CD4-positive, alpha-beta T cell (primary cell): ENCODE results near the gene RAB17. TPM values are rescaled to one million over a fixed set of nuclear protein-coding genes. Genes with fewer than 3 reads are reported as not detected.
A peak's percentile ranks its signal among the peaks of the same experiment; 100 is the strongest.

Experiments used
- ATAC-seq: fragments of 200-7000 bp; cut with Tn5 transposase; one replicate; pipeline ENCODE4 v1.10.0; 2022; ENCODE audit warnings: mild to moderate bottlenecking; ENCODE audit not compliant: poor library complexity
- CTCF ChIA-PET: fragments of 350-600 bp; sonication (Branson Sonifier 250); formaldehyde crosslinking; loops from one replicate; lab custom pipeline; 2021; ENCODE audit warnings: antibody characterized with exemption, inconsistent platforms; lab: Charles Lee
- POLR2A ChIA-PET: fragments of 350-600 bp; sonication (Branson Sonifier 250); formaldehyde crosslinking; loops from one replicate; lab custom pipeline; 2021; ENCODE audit warnings: antibody characterized with exemption, inconsistent platforms; lab: Charles Lee
- DNase-seq, 14 experiments: peaks; one replicate each; pipeline ENCODE4 v3.0.0-alpha.2; 2013 to 2020; ENCODE audit warnings: mixed read lengths in 2 of 14
- H3K27ac ChIP-seq, 2 donors: one replicate each; pipeline versions ENCODE4 v1.5.1 to v1.7.0; 2013; ENCODE audit warnings: low read length in 2 of 2, low read depth in 1 of 2, mild to moderate bottlenecking in 1 of 2
- H3K27me3 ChIP-seq, 2 experiments: 1 replicate in 1 of 2; 2 replicates in 1 of 2; pipeline versions ENCODE4 v1.6.1 to v1.7.0; 2013; ENCODE audit warnings: low read length in 2 of 2, control low read depth in 1 of 2, mild to moderate bottlenecking in 1 of 2, moderate library complexity in 1 of 2; ENCODE audit not compliant: insufficient read depth in 2 of 2, control insufficient read depth in 1 of 2
- H3K36me3 ChIP-seq: one replicate; pipeline ENCODE4 v1.6.1; 2013; ENCODE audit warnings: low read length, control low read depth; ENCODE audit not compliant: insufficient read depth
- H3K4me1 ChIP-seq: one replicate; pipeline ENCODE4 v1.6.1; 2013; ENCODE audit warnings: low read length, control low read depth; ENCODE audit not compliant: insufficient read depth
- H3K4me3 ChIP-seq: one replicate; pipeline ENCODE4 v1.5.1; 2013; ENCODE audit warnings: mild to moderate bottlenecking, low read length, moderate library complexity
- H3K9me3 ChIP-seq, 2 experiments: 1 replicate in 1 of 2; 2 replicates in 1 of 2; pipeline versions ENCODE4 v1.6.1 to v1.7.0; 2013; ENCODE audit warnings: low read length in 2 of 2, mild to moderate bottlenecking in 2 of 2, control low read depth in 1 of 2, moderate library complexity in 1 of 2; ENCODE audit not compliant: control insufficient read depth in 1 of 2, insufficient read depth in 1 of 2
- H3K27ac Mint-ChIP-seq: one replicate; pipeline ENCODE4 v1.8.0; 2020; ENCODE audit warnings: mixed read lengths
- H3K27me3 Mint-ChIP-seq: one replicate; pipeline ENCODE4 v1.8.0; 2021; ENCODE audit warnings: mixed read lengths
- H3K36me3 Mint-ChIP-seq: one replicate; pipeline ENCODE4 v1.8.0; 2021; ENCODE audit warnings: low read depth, mixed read lengths
- H3K4me1 Mint-ChIP-seq: one replicate; pipeline ENCODE4 v1.8.0; 2021; ENCODE audit warnings: low read depth, mixed read lengths
- H3K4me3 Mint-ChIP-seq: one replicate; pipeline ENCODE4 v1.8.0; 2020; ENCODE audit warnings: mild to moderate bottlenecking, mixed read lengths
- H3K9me3 Mint-ChIP-seq: one replicate; pipeline ENCODE4 v1.8.0; 2020; ENCODE audit warnings: mixed read lengths
- CTCF ChIP-seq: fragments of 200-600 bp; IDR thresholded peaks from one replicate; pipeline ENCODE4 v1.8.0; 2022; ENCODE audit warnings: antibody characterized with exemption, mild to moderate bottlenecking
- intact Hi-C, 2 experiments: fragments of 100-400 bp; cut with DNase I in 1 of 2; cut with micrococcal nuclease in 1 of 2; formaldehyde crosslinking; loops; one replicate each; pipeline versions ENCODE4 v1.15.1 to v1.9.0; 2023 to 2025; cut with DNase I, micrococcal nuclease
- total RNA-seq, 174 experiments: library from RNA in 2 of 174; stranded (reverse) in 2 of 174; gene quantifications; one replicate each; pipeline ENCODE4 v1.2.3 and lab custom pipeline; 2021 to 2026

Gene RAB17
- total RNA-seq, 2 experiments from 2014 or later = not detected

GRCh38 chr2:237583385-237584295, 6.9 kb downstream of the RAB17 start:
- Mint-ChIP-seq H3K36me3 (no peaks in the 10 kb centered on the region), H3K27ac (no peak overlapping the region), H3K9me3 (no peaks in the 10 kb centered on the region), H3K4me1 (peaks cover 4% of the 10 kb centered on the region), H3K27me3 (no peaks in the 10 kb centered on the region), H3K4me3 (no peak overlapping the region)
- ATAC-seq (no peak), DNase-seq (no peak)
- intact Hi-C loops = loop anchor here in 1 of 2 experiments (5.0 kb wide), 1 partner anchor 89 kb away; no protein-coding TSS in a partner anchor
- ChIA-PET CTCF (interaction anchor here (1.6 kb wide), 1 partner anchor 19 kb away, joined by 4 read pairs; no protein-coding TSS in a partner anchor), POLR2A (no interaction called here)
- H3K27ac ChIP-seq = no peak overlapping the region
- no peaks in the 10 kb centered on the region for H3K27me3 ChIP-seq
- peaks cover 7% of the 10 kb centered on the region for H3K4me1 ChIP-seq
- no peaks in the 10 kb centered on the region for H3K9me3 ChIP-seq
- H3K36me3 ChIP-seq = no peaks in the 10 kb centered on the region
- TF ChIP-seq CTCF = no peak
- no peak overlapping the region for H3K4me3 ChIP-seq

GRCh38 chr2:237581751-237582746, 8.5 kb downstream of the RAB17 start:
- peak; percentile 94 for ATAC-seq
- Histone ChIP-seq H3K36me3 (no peaks in the 10 kb centered on the region), H3K27ac (no peak overlapping the region), H3K4me3 (no peak overlapping the region), H3K4me1 (peaks cover 7% of the 10 kb centered on the region), H3K27me3 (no peaks in the 10 kb centered on the region), H3K9me3 (no peaks in the 10 kb centered on the region)
- no peaks in the 10 kb centered on the region for H3K9me3 Mint-ChIP-seq
- intact Hi-C loops = loop anchor here (1.0 to 5.0 kb wide), 5 partner anchors 90 to 163 kb away; no protein-coding TSS in a partner anchor
- peak in 11 of 14 experiments; percentile 18 to 73 (median 45) for DNase-seq
- no peaks in the 10 kb centered on the region for H3K27me3 Mint-ChIP-seq
- no peak overlapping the region for H3K27ac Mint-ChIP-seq
- TF ChIP-seq CTCF = peak; percentile 38
- H3K36me3 Mint-ChIP-seq = no peaks in the 10 kb centered on the region
- ChIA-PET POLR2A (interaction anchor here (1.0 kb wide), 1 partner anchor 92 kb away, joined by 4 read pairs; no protein-coding TSS in a partner anchor), CTCF (interaction anchor here (0.6 to 1.9 kb wide), 10 partner anchors 10 to 163 kb away, joined by 3 to 10 read pairs (median 3); no protein-coding TSS in a partner anchor)
- H3K4me3 Mint-ChIP-seq = no peak overlapping the region
- H3K4me1 Mint-ChIP-seq = peaks cover 4% of the 10 kb centered on the region

GRCh38 chr2:237581326-237581725, 9.2 kb downstream of the RAB17 start:
- Mint-ChIP-seq H3K27me3 (peaks cover under 1% of the 10 kb centered on the region), H3K36me3 (no peaks in the 10 kb centered on the region), H3K4me1 (peaks cover 4% of the 10 kb centered on the region), H3K9me3 (no peaks in the 10 kb centered on the region), H3K27ac (no peak overlapping the region), H3K4me3 (no peak overlapping the region)
- DNase-seq (no peak), ATAC-seq (no peak)
- no peak overlapping the region for H3K4me3 ChIP-seq
- no peaks in the 10 kb centered on the region for H3K9me3 ChIP-seq
- no peaks in the 10 kb centered on the region for H3K27me3 ChIP-seq
- CTCF ChIA-PET = interaction anchor here (0.6 to 1.9 kb wide), 9 partner anchors 9 to 164 kb away, joined by 3 to 10 read pairs (median 3); no protein-coding TSS in a partner anchor
- H3K36me3 ChIP-seq = no peaks in the 10 kb centered on the region
- intact Hi-C loops = loop anchor here (1.0 to 5.0 kb wide), 5 partner anchors 91 to 164 kb away; no protein-coding TSS in a partner anchor
- peaks cover 7% of the 10 kb centered on the region for H3K4me1 ChIP-seq
- POLR2A ChIA-PET = interaction anchor here (1.0 kb wide), 1 partner anchor 92 kb away, joined by 4 read pairs; no protein-coding TSS in a partner anchor
- no peak overlapping the region for H3K27ac ChIP-seq
- no peak for TF ChIP-seq CTCF
